ENCODE data around the gene ZNF366. TPM values are rescaled to one million over a fixed set of nuclear protein-coding genes. Genes with fewer than 3 reads are reported as not detected.
A peak's percentile ranks its signal among the peaks of the same experiment; 100 is the strongest.

Gene ZNF366
- total RNA-seq, 1 donor from 2014 or later = 8.1 TPM

GRCh38 chr5:72508241-72509170 is 1.3 kb upstream of the ZNF366 start:
- intact Hi-C loops (cut with micrococcal nuclease) = no loop called here
- TF ChIP-seq CTCF (IDR thresholded peaks at IDR 0.05; ENCODE audit: borderline replicate concordance) = peak; percentile 15
- Histone ChIP-seq H3K4me1 (peaks cover 51% of the 10 kb centered on the region), H3K36me3 (no peaks in the 10 kb centered on the region), H3K27me3 (ENCODE audit: low read depth) (no peaks in the 10 kb centered on the region), H3K27ac (replicated peaks) (peak overlapping the region; percentile 87), H3K4me3 (peak overlapping the region; percentile 61), H3K9me3 (replicated peaks) (no peaks in the 10 kb centered on the region)
- DNase-seq = no peak

DNA sequence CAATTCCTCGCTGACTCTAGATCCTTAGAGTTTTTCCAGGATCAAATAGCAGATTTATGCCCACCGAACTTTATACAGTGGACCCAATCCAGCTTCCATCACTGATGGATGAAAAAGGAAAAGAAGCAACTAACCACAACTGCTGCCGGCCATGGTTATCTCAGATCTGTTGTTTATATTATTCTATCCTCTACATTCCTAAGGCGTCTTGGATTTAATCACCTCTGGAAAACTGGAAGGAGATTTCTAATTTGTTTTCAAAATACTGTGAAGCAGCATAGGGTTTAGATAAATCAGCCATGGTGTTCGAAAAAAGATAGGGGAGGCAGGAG is 663 bp upstream of the ZNF366 start:
- H3K27me3 ChIP-seq (ENCODE audit: low read depth) = no peaks in the 10 kb centered on the region
- peaks cover 57% of the 10 kb centered on the region for H3K4me1 ChIP-seq
- no peak for TF ChIP-seq CTCF (IDR thresholded peaks at IDR 0.05; ENCODE audit: borderline replicate concordance)
- DNase-seq = no peak
- peak overlapping the region; percentile 87 for H3K27ac ChIP-seq (replicated peaks)
- intact Hi-C loops (cut with micrococcal nuclease) = no loop called here
- no peaks in the 10 kb centered on the region for H3K9me3 ChIP-seq (replicated peaks)
- H3K36me3 ChIP-seq = no peaks in the 10 kb centered on the region
- H3K4me3 ChIP-seq = peak overlapping the region; percentile 61

- no peaks in the 10 kb centered on the region for H3K9me3 ChIP-seq (replicated peaks)
- peak overlapping the region; percentile 87 for H3K27ac ChIP-seq (replicated peaks)
- TF ChIP-seq CTCF (IDR thresholded peaks at IDR 0.05; ENCODE audit: borderline replicate concordance) = no peak
- no peak for DNase-seq
- intact Hi-C loops (cut with micrococcal nuclease) = no loop called here
- H3K36me3 ChIP-seq = no peaks in the 10 kb centered on the region
- peaks cover 63% of the 10 kb centered on the region for H3K4me1 ChIP-seq
- no peaks in the 10 kb centered on the region for H3K27me3 ChIP-seq (ENCODE audit: low read depth)
- H3K4me3 ChIP-seq = peak overlapping the region; percentile 61
Measured at GRCh38 chr5:72506158-72506549, 1.1 kb downstream of the ZNF366 start.

DNA sequence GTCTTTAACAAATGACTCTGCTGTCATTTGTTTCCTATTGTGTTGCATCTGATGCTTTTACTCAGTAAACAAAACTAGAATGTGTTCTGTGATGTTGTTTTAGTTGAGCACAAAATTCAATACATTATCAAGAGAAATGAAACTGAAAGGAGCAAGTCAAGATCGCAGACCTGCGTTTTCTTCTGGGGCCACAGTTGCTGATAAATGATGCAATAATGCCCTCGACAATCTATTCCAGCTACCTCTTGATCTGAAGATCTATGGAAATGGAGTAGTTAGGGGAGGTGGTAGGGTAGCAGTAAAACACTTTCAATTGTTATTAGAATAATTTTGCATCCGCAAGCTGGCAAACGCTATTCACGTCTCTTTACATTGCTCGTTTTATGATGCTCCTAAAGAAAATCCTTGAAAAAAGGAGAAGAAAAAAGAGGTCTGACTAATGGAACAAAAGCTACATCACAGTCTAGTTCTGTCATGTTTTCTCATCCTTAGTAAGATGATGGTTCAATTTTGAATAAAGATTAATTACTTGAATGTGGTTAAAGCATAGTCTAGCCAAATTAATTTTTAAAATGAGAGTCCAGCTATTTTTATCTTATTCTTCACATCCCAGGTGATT is 1.6 kb downstream of the ZNF366 start:
- H3K36me3 ChIP-seq = no peaks in the 10 kb centered on the region
- peak overlapping the region; percentile 61 for H3K4me3 ChIP-seq
- H3K9me3 ChIP-seq (replicated peaks) = no peaks in the 10 kb centered on the region
- H3K27me3 ChIP-seq (ENCODE audit: low read depth) = no peaks in the 10 kb centered on the region
- no peak for TF ChIP-seq CTCF (IDR thresholded peaks at IDR 0.05; ENCODE audit: borderline replicate concordance)
- peaks cover 63% of the 10 kb centered on the region for H3K4me1 ChIP-seq
- intact Hi-C loops (cut with micrococcal nuclease) = no loop called here
- DNase-seq = no peak
- H3K27ac ChIP-seq (replicated peaks) = peak overlapping the region; percentile 87

GRCh38 chr5:72505016-72505415 is 2.2 kb downstream of the ZNF366 start:
- TF ChIP-seq CTCF (IDR thresholded peaks at IDR 0.05; ENCODE audit: borderline replicate concordance) = no peak
- Histone ChIP-seq H3K27ac (replicated peaks) (peak overlapping the region; percentile 87), H3K4me1 (peaks cover 63% of the 10 kb centered on the region)

More at GRCh38 chr5:72505016-72505415, 2.2 kb downstream of the ZNF366 start:
- intact Hi-C loops (cut with micrococcal nuclease) = no loop called here
- no peak for DNase-seq
- Histone ChIP-seq H3K9me3 (replicated peaks) (no peaks in the 10 kb centered on the region), H3K36me3 (no peaks in the 10 kb centered on the region), H3K4me3 (peak overlapping the region; percentile 61), H3K27me3 (ENCODE audit: low read depth) (no peaks in the 10 kb centered on the region)

Measured in left ventricle myocardium inferior (tissue), 1 donor.